ENCODE data around the gene RASGRF1.
"Not testable (repeated sequence)": the region's sequence is repeated elsewhere in the genome, so short reads cannot be mapped to it uniquely, and the experiment has no call there.

RASGRF1 gene

GRCh38 chr15:79121571-79121970 lies 31.0 kb upstream of the RASGRF1 start:
- Histone ChIP-seq H3K4me3 (ENCODE audit: low read length) (no peak overlapping the region), H3K4me1 (ENCODE audit: control insufficient read depth, insufficient read depth, low read length) (no peaks in the 10 kb centered on the region), H3K9me3 (replicated peaks; ENCODE audit: low read length) (no peaks in the 10 kb centered on the region), H3K9ac (ENCODE audit: low read depth, low read length) (no peak overlapping the region), H3K36me3 (ENCODE audit: insufficient read depth, low read length) (no peaks in the 10 kb centered on the region), H3K4me2 (ENCODE audit: low read length) (no peak overlapping the region), H3K27me3 (ENCODE audit: control insufficient read depth, insufficient read depth, low read length) (peaks cover 10% of the 10 kb centered on the region)

- Histone ChIP-seq H3K4me2 (ENCODE audit: low read length) (no peak overlapping the region), H3K27me3 (ENCODE audit: control insufficient read depth, insufficient read depth, low read length) (peaks cover 6% of the 10 kb centered on the region), H3K36me3 (ENCODE audit: insufficient read depth, low read length) (no peaks in the 10 kb centered on the region), H3K4me3 (ENCODE audit: low read length) (no peak overlapping the region), H3K4me1 (ENCODE audit: control insufficient read depth, insufficient read depth, low read length) (no peaks in the 10 kb centered on the region), H3K9ac (ENCODE audit: low read depth, low read length) (no peak overlapping the region), H3K9me3 (replicated peaks; ENCODE audit: low read length) (no peaks in the 10 kb centered on the region)
Observed at GRCh38 chr15:79117442-79118204, 27.0 kb upstream of the RASGRF1 start.

GRCh38 chr15:79116771-79117170 lies 26.2 kb upstream of the RASGRF1 start:
- H3K9me3 ChIP-seq (replicated peaks; ENCODE audit: low read length) = no peaks in the 10 kb centered on the region

GRCh38 chr15:79115986-79116665 lies 25.5 kb upstream of the RASGRF1 start:
- Histone ChIP-seq H3K4me2 (ENCODE audit: low read length) (no peak overlapping the region), H3K4me1 (ENCODE audit: control insufficient read depth, insufficient read depth, low read length) (no peaks in the 10 kb centered on the region), H3K4me3 (ENCODE audit: low read length) (no peak overlapping the region), H3K27me3 (ENCODE audit: control insufficient read depth, insufficient read depth, low read length) (peaks cover 6% of the 10 kb centered on the region), H3K9me3 (replicated peaks; ENCODE audit: low read length) (no peaks in the 10 kb centered on the region), H3K36me3 (ENCODE audit: insufficient read depth, low read length) (no peaks in the 10 kb centered on the region), H3K9ac (ENCODE audit: low read depth, low read length) (no peak overlapping the region)

More at GRCh38 chr15:79116771-79117170, 26.2 kb upstream of the RASGRF1 start:
- no peaks in the 10 kb centered on the region for H3K4me1 ChIP-seq (ENCODE audit: control insufficient read depth, insufficient read depth, low read length)
- no peaks in the 10 kb centered on the region for H3K36me3 ChIP-seq (ENCODE audit: insufficient read depth, low read length)
- no peak overlapping the region for H3K9ac ChIP-seq (ENCODE audit: low read depth, low read length)
- H3K27me3 ChIP-seq (ENCODE audit: control insufficient read depth, insufficient read depth, low read length) = peaks cover 6% of the 10 kb centered on the region
- H3K4me3 ChIP-seq (ENCODE audit: low read length) = no peak overlapping the region
- H3K4me2 ChIP-seq (ENCODE audit: low read length) = no peak overlapping the region

GRCh38 chr15:79113831-79114230 lies 23.3 kb upstream of the RASGRF1 start:
- H3K4me1 ChIP-seq (ENCODE audit: control insufficient read depth, insufficient read depth, low read length) = no peaks in the 10 kb centered on the region
- H3K36me3 ChIP-seq (ENCODE audit: insufficient read depth, low read length) = no peaks in the 10 kb centered on the region
- H3K4me2 ChIP-seq (ENCODE audit: low read length) = no peak overlapping the region
- H3K9ac ChIP-seq (ENCODE audit: low read depth, low read length) = no peak overlapping the region
- no peak overlapping the region for H3K4me3 ChIP-seq (ENCODE audit: low read length)
- H3K27me3 ChIP-seq (ENCODE audit: control insufficient read depth, insufficient read depth, low read length) = peaks cover 15% of the 10 kb centered on the region
- H3K9me3 ChIP-seq (replicated peaks; ENCODE audit: low read length) = no peaks in the 10 kb centered on the region

- not testable (repeated sequence) for H3K4me1 ChIP-seq (ENCODE audit: control insufficient read depth, insufficient read depth, low read length); H3K4me3 ChIP-seq (ENCODE audit: low read length); H3K4me2 ChIP-seq (ENCODE audit: low read length); H3K9me3 ChIP-seq (replicated peaks; ENCODE audit: low read length); H3K9ac ChIP-seq (ENCODE audit: low read depth, low read length); H3K36me3 ChIP-seq (ENCODE audit: insufficient read depth, low read length)
- H3K27me3 ChIP-seq (ENCODE audit: control insufficient read depth, insufficient read depth, low read length) = peaks cover 20% of the 10 kb centered on the region
Observed at GRCh38 chr15:79111404-79111803, 20.8 kb upstream of the RASGRF1 start.

- Histone ChIP-seq H3K4me1 (ENCODE audit: control insufficient read depth, insufficient read depth, low read length) (no peaks in the 10 kb centered on the region), H3K27me3 (ENCODE audit: control insufficient read depth, insufficient read depth, low read length) (peaks cover 37% of the 10 kb centered on the region), H3K9ac (ENCODE audit: low read depth, low read length) (no peak overlapping the region), H3K9me3 (replicated peaks; ENCODE audit: low read length) (no peaks in the 10 kb centered on the region), H3K36me3 (ENCODE audit: insufficient read depth, low read length) (no peaks in the 10 kb centered on the region), H3K4me2 (ENCODE audit: low read length) (no peak overlapping the region), H3K4me3 (ENCODE audit: low read length) (no peak overlapping the region)
Observed at GRCh38 chr15:79105141-79105540, 14.6 kb upstream of the RASGRF1 start.

- Histone ChIP-seq H3K27me3 (ENCODE audit: control insufficient read depth, insufficient read depth, low read length) (peaks cover 31% of the 10 kb centered on the region), H3K4me3 (ENCODE audit: low read length) (no peak overlapping the region), H3K9ac (ENCODE audit: low read depth, low read length) (no peak overlapping the region), H3K4me1 (ENCODE audit: control insufficient read depth, insufficient read depth, low read length) (no peaks in the 10 kb centered on the region), H3K9me3 (replicated peaks; ENCODE audit: low read length) (no peaks in the 10 kb centered on the region), H3K4me2 (ENCODE audit: low read length) (no peak overlapping the region), H3K36me3 (ENCODE audit: insufficient read depth, low read length) (no peaks in the 10 kb centered on the region)
Observed at GRCh38 chr15:79102595-79102994, 12.0 kb upstream of the RASGRF1 start.

- Histone ChIP-seq H3K9ac (ENCODE audit: low read depth, low read length) (no peak overlapping the region), H3K36me3 (ENCODE audit: insufficient read depth, low read length) (no peaks in the 10 kb centered on the region), H3K4me3 (ENCODE audit: low read length) (no peak overlapping the region), H3K4me1 (ENCODE audit: control insufficient read depth, insufficient read depth, low read length) (no peaks in the 10 kb centered on the region), H3K4me2 (ENCODE audit: low read length) (no peak overlapping the region), H3K27me3 (ENCODE audit: control insufficient read depth, insufficient read depth, low read length) (peaks cover 30% of the 10 kb centered on the region), H3K9me3 (replicated peaks; ENCODE audit: low read length) (no peaks in the 10 kb centered on the region)
Observed at GRCh38 chr15:79101866-79102581, 11.4 kb upstream of the RASGRF1 start.

GRCh38 chr15:79099692-79100091 lies 9.1 kb upstream of the RASGRF1 start:
- Histone ChIP-seq H3K4me3 (ENCODE audit: low read length) (no peak overlapping the region), H3K4me1 (ENCODE audit: control insufficient read depth, insufficient read depth, low read length) (no peaks in the 10 kb centered on the region), H3K9ac (ENCODE audit: low read depth, low read length) (no peak overlapping the region), H3K27me3 (ENCODE audit: control insufficient read depth, insufficient read depth, low read length) (peaks cover 45% of the 10 kb centered on the region), H3K36me3 (ENCODE audit: insufficient read depth, low read length) (no peaks in the 10 kb centered on the region), H3K9me3 (replicated peaks; ENCODE audit: low read length) (no peaks in the 10 kb centered on the region), H3K4me2 (ENCODE audit: low read length) (no peak overlapping the region)

- H3K9ac ChIP-seq (ENCODE audit: low read depth, low read length) = no peak overlapping the region
- H3K4me1 ChIP-seq (ENCODE audit: control insufficient read depth, insufficient read depth, low read length) = peaks cover 3% of the 10 kb centered on the region
- H3K27me3 ChIP-seq (ENCODE audit: control insufficient read depth, insufficient read depth, low read length) = peaks cover 67% of the 10 kb centered on the region
- no peak overlapping the region for H3K4me2 ChIP-seq (ENCODE audit: low read length)
- no peak overlapping the region for H3K4me3 ChIP-seq (ENCODE audit: low read length)
- H3K9me3 ChIP-seq (replicated peaks; ENCODE audit: low read length) = no peaks in the 10 kb centered on the region
- no peaks in the 10 kb centered on the region for H3K36me3 ChIP-seq (ENCODE audit: insufficient read depth, low read length)
Observed at GRCh38 chr15:79094611-79095021, 4.0 kb upstream of the RASGRF1 start.
